Measurements from ENCODE around the gene U2AF1. TPM values are rescaled to one million over a fixed set of nuclear protein-coding genes. Genes with fewer than 3 reads are reported as not detected.

U2AF1 gene
- total RNA-seq: 9.5 and 15.1 TPM in 2 replicates

GRCh38 chr21:43106965-43107793 is at the start of gene U2AF1:
Gene U2AF1, minus strand, starts transcription at chr21:43107570. Its CDS starts 76 bp downstream, at chr21:43107494.

GRCh38 chr21:43075170-43076022 is 32.0 kb downstream of the U2AF1 start, which contains the start of gene CBS:
Gene CBS, minus strand, starts transcription at chr21:43075835. Its CDS starts 3,642 bp downstream, at chr21:43072193.

Other genes with a start within 250 kb of the U2AF1 start
- gene WDR4, start 228.0 kb downstream of the U2AF1 start, total RNA-seq: 6.8 and 8.8 TPM in 2 replicates
- gene NDUFV3, start 214.3 kb downstream of the U2AF1 start, total RNA-seq: 27.9 and 36.3 TPM in 2 replicates
- gene ERVH48-1, start 181.9 kb downstream of the U2AF1 start, total RNA-seq: not detected in 2 replicates
- 10.4 and 15.0 TPM in 2 replicates for gene PKNOX1, start 133.0 kb downstream of the U2AF1 start, total RNA-seq
- gene CBS, start 31.7 kb downstream of the U2AF1 start, total RNA-seq: 33.1 and 57.7 TPM in 2 replicates
- gene CRYAA, start 61.4 kb upstream of the U2AF1 start, total RNA-seq: not detected in 2 replicates

Data from bronchial smooth muscle cell (primary cell).